WTC11 (cell line): ENCODE measurements around the gene TACSTD2. TPM values are rescaled to one million over a fixed set of nuclear protein-coding genes. Genes with fewer than 3 reads are reported as not detected.

ENCODE experiments used
- ATAC-seq: fragments of 200-7000 bp; cut with Tn5 transposase; 2 replicates; pipeline ENCODE4 v1.10.0; 2021; ENCODE audit warnings: mild to moderate bottlenecking, moderate library complexity
- CTCF ChIA-PET: fragments of 300-600 bp; sonication (Branson Sonifier 250); formaldehyde crosslinking; loops from one replicate; lab custom pipeline; 2021; ENCODE audit warnings: antibody characterized with exemption; lab: Charles Lee
- POLR2A ChIA-PET: fragments of 350-600 bp; sonication (Branson Sonifier 250); formaldehyde crosslinking; loops from one replicate; lab custom pipeline; 2021; ENCODE audit warnings: antibody characterized with exemption; lab: Charles Lee
- DNase-seq: peaks from one replicate; pipeline ENCODE4 v3.0.0; 2021; ENCODE audit warnings: low spot score
- H3K27ac Mint-ChIP-seq: 2 replicates; pipeline ENCODE4 v1.8.0; 2021; ENCODE audit warnings: mixed read lengths
- H3K27me3 Mint-ChIP-seq: 2 replicates; pipeline ENCODE4 v1.8.0; 2021; ENCODE audit warnings: low read depth, mild to moderate bottlenecking, moderate library complexity, mixed read lengths
- H3K36me3 Mint-ChIP-seq: 2 replicates; pipeline ENCODE4 v1.8.0; 2021; ENCODE audit warnings: mixed read lengths
- H3K4me1 Mint-ChIP-seq: 2 replicates; pipeline ENCODE4 v1.8.0; 2022; ENCODE audit warnings: mixed read lengths
- H3K4me3 Mint-ChIP-seq: 2 replicates; pipeline ENCODE4 v1.8.0; 2021; ENCODE audit warnings: mild to moderate bottlenecking, moderate library complexity, mixed read lengths
- H3K9me3 Mint-ChIP-seq: 2 replicates; pipeline ENCODE4 v1.8.0; 2021; ENCODE audit warnings: mixed read lengths
- ATF1 ChIP-seq: sonication (generic); formaldehyde crosslinking; IDR thresholded peaks from 2 replicates; pipeline ENCODE4 v1.8.1; 2023; ENCODE audit warnings: mild to moderate bottlenecking, moderate library complexity, missing genetic modification reagents
- FOXJ3 ChIP-seq: sonication (generic); formaldehyde crosslinking; IDR thresholded peaks from 2 replicates; pipeline ENCODE4 v1.9.0; 2021; ENCODE audit warnings: missing genetic modification reagents, mild to moderate bottlenecking, borderline replicate concordance
- JUN ChIP-seq: sonication (generic); formaldehyde crosslinking; IDR thresholded peaks from 2 replicates; pipeline ENCODE4 v1.8.0; 2023; ENCODE audit warnings: mild to moderate bottlenecking, missing genetic modification reagents
- MYBL2 ChIP-seq: sonication (generic); formaldehyde crosslinking; IDR thresholded peaks from 2 replicates; pipeline ENCODE4 v1.8.1; 2023; ENCODE audit warnings: mild to moderate bottlenecking, moderate library complexity, missing genetic modification reagents
- NFATC4 ChIP-seq: fragments of 250-450 bp; sonication (Bioruptor Pico); IDR thresholded peaks from 2 replicates; pipeline ENCODE4 v1.9.0; 2021; ENCODE audit warnings: mild to moderate bottlenecking
- NR3C1 ChIP-seq: sonication (generic); formaldehyde crosslinking; conservative IDR thresholded peaks from 2 replicates; pipeline ENCODE4 v1.8.1; 2023; ENCODE audit warnings: low read depth, mild to moderate bottlenecking, missing genetic modification reagents
- SOX15 ChIP-seq: fragments of 250-450 bp; sonication (Bioruptor Pico); IDR thresholded peaks from 2 replicates; pipeline ENCODE4 v1.9.0; 2021; ENCODE audit warnings: mild to moderate bottlenecking
- ZNF138 ChIP-seq: sonication (generic); formaldehyde crosslinking; conservative IDR thresholded peaks from 2 replicates; pipeline ENCODE4 v1.8.1; 2022; ENCODE audit warnings: mild to moderate bottlenecking, moderate library complexity, missing genetic modification reagents
- ZNF396 ChIP-seq: fragments of 250-450 bp; sonication (Bioruptor Pico); IDR thresholded peaks from 2 replicates; pipeline ENCODE4 v1.8.0; 2021; ENCODE audit warnings: mild to moderate bottlenecking, moderate library complexity, borderline replicate concordance
- total RNA-seq: library from RNA; stranded (reverse); gene quantifications from 3 replicates; pipeline ENCODE4 v1.2.3, GENCODE V29; 2021
- TF ChIP-seq, protein P1 (sequence below): fragments of 250-450 bp; sonication (Bioruptor Pico); IDR thresholded peaks from 2 replicates; pipeline ENCODE4 v2.1.2; 2022; ENCODE audit warnings: mild to moderate bottlenecking, moderate library complexity
- TF ChIP-seq, protein P2 (sequence below): sonication (generic); formaldehyde crosslinking; IDR thresholded peaks from 2 replicates; pipeline ENCODE4 v1.8.0; 2022; ENCODE audit warnings: mild to moderate bottlenecking, missing genetic modification reagents
- TF ChIP-seq, protein P3 (sequence below): sonication (generic); formaldehyde crosslinking; IDR thresholded peaks from 2 replicates; pipeline ENCODE4 v1.8.0; 2022; ENCODE audit warnings: mild to moderate bottlenecking, missing genetic modification reagents
- TF ChIP-seq, protein P4 (sequence below): fragments of 250-450 bp; sonication (Bioruptor Pico); IDR thresholded peaks from 2 replicates; pipeline ENCODE4 v1.9.0; 2021; ENCODE audit warnings: mild to moderate bottlenecking, borderline replicate concordance
- TF ChIP-seq, protein P5 (sequence below): sonication (generic); formaldehyde crosslinking; IDR thresholded peaks from 2 replicates; pipeline ENCODE4 v1.8.1; 2023; ENCODE audit warnings: mild to moderate bottlenecking, missing genetic modification reagents, borderline replicate concordance
- TF ChIP-seq, protein P6 (sequence below): sonication (generic); formaldehyde crosslinking; IDR thresholded peaks from 2 replicates; pipeline ENCODE4 v1.8.1; 2022; ENCODE audit warnings: missing genetic modification reagents, borderline replicate concordance

TACSTD2 gene
- total RNA-seq, 1 experiment from 2014 or later: 0.50 TPM

DNA sequence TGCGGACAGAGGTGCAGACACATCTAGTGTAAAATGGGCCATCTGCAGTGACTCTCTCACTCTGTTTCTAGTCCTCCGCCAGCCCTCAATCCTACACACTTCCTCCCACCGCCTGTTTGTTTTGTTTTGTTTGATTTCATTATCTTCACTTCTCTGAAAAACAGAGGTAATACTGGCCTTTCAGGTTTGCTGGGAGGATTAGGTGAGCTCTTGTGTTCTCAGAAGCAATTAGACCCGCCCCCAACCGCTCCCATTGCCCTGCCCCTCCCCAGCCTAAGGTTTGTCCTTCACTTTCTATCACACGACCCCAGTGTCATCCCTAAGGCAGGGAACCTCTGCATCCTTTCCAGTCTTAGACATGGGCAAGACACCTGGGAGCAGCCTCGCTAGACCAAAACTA is 43.2 kb upstream of the TACSTD2 start:
- ChIA-PET POLR2A (no interaction called here), CTCF (interaction anchor here (0.6 to 1.5 kb wide), 4 partner anchors 32 to 610 kb away, joined by 3 to 6 read pairs (median 4); partner anchors contain the start of gene OMA1)
- Mint-ChIP-seq H3K9me3 (peaks cover 7% of the 10 kb centered on the region), H3K36me3 (peaks cover 4% of the 10 kb centered on the region; the same call in 1 of the 2 replicates), H3K4me1 (peaks cover 21% of the 10 kb centered on the region), H3K4me3 (no peak overlapping the region), H3K27ac (no peak overlapping the region), H3K27me3 (no peaks in the 10 kb centered on the region; the same call in 1 of the 2 replicates)
- DNase-seq: no peak
- TF ChIP-seq ATF1: no peak
- TF ChIP-seq, protein P1, sequence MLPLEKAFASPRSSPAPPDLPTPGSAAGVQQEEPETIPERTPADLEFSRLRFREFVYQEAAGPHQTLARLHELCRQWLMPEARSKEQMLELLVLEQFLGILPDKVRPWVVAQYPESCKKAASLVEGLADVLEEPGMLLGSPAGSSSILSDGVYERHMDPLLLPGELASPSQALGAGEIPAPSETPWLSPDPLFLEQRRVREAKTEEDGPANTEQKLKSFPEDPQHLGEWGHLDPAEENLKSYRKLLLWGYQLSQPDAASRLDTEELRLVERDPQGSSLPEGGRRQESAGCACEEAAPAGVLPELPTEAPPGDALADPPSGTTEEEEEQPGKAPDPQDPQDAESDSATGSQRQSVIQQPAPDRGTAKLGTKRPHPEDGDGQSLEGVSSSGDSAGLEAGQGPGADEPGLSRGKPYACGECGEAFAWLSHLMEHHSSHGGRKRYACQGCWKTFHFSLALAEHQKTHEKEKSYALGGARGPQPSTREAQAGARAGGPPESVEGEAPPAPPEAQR (CRISPR knock-in tag): no peak
- no peak for TF ChIP-seq FOXJ3 (CRISPR knock-in tag)
- no peak for TF ChIP-seq SOX15
- no peak for TF ChIP-seq JUN (CRISPR knock-in tag)
- TF ChIP-seq, protein P2, sequence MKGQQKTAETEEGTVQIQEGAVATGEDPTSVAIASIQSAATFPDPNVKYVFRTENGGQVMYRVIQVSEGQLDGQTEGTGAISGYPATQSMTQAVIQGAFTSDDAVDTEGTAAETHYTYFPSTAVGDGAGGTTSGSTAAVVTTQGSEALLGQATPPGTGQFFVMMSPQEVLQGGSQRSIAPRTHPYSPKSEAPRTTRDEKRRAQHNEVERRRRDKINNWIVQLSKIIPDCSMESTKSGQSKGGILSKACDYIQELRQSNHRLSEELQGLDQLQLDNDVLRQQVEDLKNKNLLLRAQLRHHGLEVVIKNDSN: no peak
- TF ChIP-seq, protein P3, sequence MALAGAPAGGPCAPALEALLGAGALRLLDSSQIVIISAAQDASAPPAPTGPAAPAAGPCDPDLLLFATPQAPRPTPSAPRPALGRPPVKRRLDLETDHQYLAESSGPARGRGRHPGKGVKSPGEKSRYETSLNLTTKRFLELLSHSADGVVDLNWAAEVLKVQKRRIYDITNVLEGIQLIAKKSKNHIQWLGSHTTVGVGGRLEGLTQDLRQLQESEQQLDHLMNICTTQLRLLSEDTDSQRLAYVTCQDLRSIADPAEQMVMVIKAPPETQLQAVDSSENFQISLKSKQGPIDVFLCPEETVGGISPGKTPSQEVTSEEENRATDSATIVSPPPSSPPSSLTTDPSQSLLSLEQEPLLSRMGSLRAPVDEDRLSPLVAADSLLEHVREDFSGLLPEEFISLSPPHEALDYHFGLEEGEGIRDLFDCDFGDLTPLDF (CRISPR knock-in tag): no peak
- TF ChIP-seq, protein P4, sequence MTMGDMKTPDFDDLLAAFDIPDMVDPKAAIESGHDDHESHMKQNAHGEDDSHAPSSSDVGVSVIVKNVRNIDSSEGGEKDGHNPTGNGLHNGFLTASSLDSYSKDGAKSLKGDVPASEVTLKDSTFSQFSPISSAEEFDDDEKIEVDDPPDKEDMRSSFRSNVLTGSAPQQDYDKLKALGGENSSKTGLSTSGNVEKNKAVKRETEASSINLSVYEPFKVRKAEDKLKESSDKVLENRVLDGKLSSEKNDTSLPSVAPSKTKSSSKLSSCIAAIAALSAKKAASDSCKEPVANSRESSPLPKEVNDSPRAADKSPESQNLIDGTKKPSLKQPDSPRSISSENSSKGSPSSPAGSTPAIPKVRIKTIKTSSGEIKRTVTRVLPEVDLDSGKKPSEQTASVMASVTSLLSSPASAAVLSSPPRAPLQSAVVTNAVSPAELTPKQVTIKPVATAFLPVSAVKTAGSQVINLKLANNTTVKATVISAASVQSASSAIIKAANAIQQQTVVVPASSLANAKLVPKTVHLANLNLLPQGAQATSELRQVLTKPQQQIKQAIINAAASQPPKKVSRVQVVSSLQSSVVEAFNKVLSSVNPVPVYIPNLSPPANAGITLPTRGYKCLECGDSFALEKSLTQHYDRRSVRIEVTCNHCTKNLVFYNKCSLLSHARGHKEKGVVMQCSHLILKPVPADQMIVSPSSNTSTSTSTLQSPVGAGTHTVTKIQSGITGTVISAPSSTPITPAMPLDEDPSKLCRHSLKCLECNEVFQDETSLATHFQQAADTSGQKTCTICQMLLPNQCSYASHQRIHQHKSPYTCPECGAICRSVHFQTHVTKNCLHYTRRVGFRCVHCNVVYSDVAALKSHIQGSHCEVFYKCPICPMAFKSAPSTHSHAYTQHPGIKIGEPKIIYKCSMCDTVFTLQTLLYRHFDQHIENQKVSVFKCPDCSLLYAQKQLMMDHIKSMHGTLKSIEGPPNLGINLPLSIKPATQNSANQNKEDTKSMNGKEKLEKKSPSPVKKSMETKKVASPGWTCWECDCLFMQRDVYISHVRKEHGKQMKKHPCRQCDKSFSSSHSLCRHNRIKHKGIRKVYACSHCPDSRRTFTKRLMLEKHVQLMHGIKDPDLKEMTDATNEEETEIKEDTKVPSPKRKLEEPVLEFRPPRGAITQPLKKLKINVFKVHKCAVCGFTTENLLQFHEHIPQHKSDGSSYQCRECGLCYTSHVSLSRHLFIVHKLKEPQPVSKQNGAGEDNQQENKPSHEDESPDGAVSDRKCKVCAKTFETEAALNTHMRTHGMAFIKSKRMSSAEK: no peak
- no peak for TF ChIP-seq MYBL2 (CRISPR knock-in tag)
- no peak for TF ChIP-seq ZNF396 (CRISPR knock-in tag)
- TF ChIP-seq, protein P5, sequence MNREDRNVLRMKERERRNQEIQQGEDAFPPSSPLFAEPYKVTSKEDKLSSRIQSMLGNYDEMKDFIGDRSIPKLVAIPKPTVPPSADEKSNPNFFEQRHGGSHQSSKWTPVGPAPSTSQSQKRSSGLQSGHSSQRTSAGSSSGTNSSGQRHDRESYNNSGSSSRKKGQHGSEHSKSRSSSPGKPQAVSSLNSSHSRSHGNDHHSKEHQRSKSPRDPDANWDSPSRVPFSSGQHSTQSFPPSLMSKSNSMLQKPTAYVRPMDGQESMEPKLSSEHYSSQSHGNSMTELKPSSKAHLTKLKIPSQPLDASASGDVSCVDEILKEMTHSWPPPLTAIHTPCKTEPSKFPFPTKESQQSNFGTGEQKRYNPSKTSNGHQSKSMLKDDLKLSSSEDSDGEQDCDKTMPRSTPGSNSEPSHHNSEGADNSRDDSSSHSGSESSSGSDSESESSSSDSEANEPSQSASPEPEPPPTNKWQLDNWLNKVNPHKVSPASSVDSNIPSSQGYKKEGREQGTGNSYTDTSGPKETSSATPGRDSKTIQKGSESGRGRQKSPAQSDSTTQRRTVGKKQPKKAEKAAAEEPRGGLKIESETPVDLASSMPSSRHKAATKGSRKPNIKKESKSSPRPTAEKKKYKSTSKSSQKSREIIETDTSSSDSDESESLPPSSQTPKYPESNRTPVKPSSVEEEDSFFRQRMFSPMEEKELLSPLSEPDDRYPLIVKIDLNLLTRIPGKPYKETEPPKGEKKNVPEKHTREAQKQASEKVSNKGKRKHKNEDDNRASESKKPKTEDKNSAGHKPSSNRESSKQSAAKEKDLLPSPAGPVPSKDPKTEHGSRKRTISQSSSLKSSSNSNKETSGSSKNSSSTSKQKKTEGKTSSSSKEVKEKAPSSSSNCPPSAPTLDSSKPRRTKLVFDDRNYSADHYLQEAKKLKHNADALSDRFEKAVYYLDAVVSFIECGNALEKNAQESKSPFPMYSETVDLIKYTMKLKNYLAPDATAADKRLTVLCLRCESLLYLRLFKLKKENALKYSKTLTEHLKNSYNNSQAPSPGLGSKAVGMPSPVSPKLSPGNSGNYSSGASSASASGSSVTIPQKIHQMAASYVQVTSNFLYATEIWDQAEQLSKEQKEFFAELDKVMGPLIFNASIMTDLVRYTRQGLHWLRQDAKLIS (CRISPR knock-in tag): no peak
- TF ChIP-seq, protein P6, sequence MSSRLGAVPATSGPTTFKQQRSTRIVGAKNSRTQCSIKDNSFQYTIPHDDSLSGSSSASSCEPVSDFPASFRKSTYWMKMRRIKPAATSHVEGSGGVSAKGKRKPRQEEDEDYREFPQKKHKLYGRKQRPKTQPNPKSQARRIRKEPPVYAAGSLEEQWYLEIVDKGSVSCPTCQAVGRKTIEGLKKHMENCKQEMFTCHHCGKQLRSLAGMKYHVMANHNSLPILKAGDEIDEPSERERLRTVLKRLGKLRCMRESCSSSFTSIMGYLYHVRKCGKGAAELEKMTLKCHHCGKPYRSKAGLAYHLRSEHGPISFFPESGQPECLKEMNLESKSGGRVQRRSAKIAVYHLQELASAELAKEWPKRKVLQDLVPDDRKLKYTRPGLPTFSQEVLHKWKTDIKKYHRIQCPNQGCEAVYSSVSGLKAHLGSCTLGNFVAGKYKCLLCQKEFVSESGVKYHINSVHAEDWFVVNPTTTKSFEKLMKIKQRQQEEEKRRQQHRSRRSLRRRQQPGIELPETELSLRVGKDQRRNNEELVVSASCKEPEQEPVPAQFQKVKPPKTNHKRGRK: no peak
- no peak for TF ChIP-seq ZNF138 (CRISPR knock-in tag)
- no peak for TF ChIP-seq NR3C1 (CRISPR knock-in tag)
- TF ChIP-seq NFATC4 (CRISPR knock-in tag): no peak
- ATAC-seq: peak; percentile 80
